ENCODE results near the gene PSEN1.

The PSEN1 gene

DNA sequence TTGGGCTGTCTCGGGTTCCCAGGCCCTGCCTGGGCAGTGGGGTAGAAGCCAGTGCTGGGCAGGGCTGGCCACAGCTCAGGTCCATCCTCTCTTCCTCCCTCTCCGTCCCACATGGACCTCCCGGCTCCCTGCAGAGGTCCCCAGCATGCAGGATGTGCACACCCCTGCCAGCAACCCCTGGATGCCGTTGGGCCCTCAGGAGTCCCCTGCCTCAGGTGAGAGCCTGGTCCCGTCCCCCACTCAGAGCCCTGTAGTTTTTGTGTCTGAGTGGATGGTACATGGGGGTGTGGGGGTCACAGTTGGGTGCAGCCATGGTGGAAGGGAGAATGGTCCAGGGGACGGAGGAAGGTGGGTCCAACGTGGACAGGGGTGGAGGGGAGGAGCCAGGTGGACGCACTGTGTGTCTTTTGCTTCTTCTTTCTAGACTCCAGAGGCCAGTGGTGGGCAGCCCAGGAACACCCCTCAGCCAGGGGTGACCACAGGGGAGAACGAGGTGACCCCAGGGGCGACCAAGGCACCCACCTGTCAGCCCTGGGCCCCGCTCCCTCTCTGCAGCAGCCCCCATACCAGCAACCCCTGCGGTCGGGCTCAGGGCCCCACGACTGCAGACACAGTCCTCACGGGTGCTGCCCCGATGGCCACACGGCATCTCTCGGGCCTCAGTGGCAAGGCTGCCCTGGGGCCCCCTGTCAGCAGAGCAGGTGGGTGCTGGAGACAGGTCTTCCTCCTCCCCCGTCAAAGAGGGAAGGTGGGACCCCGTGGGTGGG, 122.7 kb downstream of the PSEN1 start:
- H3K27me3 ChIP-seq (ENCODE audit: control insufficient read depth in 1 of 2, insufficient read depth in 2 of 2, low read length in 2 of 2): no peaks in the 10 kb centered on the region
- H3K27ac ChIP-seq (ENCODE audit: low read depth, low read length): no peak overlapping the region
- no peaks in the 10 kb centered on the region for H3K36me3 ChIP-seq (ENCODE audit: insufficient read depth, low read length)
- no peak overlapping the region for H3K4me3 ChIP-seq (ENCODE audit: low read depth in 1 of 2, low read length in 2 of 2)
- H3K9ac ChIP-seq (ENCODE audit: low read length): no peak overlapping the region
- H3K4me1 ChIP-seq (ENCODE audit: insufficient read depth, low read length): no peaks in the 10 kb centered on the region
- H3K9me3 ChIP-seq (ENCODE audit: low read length): no peaks in the 10 kb centered on the region

DNA sequence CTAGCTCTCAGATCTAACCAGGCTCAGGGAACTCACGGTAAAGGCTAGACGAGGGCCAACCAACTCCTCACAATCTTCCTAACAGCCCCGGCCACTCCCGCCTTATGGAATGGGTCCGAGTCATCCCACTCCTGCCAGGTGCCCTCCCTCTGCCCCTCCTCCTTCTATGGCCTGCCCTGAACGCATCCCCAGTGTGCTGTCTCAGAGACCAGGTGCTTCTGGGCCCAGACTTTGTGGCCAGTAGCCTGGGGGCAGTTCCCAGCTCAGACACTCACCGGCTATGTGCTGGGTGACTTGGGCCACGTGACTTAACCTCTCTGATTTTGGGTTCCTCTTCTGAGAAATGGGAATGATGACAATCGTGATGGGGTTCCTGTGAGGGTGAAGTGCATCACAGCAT, 123.5 kb downstream of the PSEN1 start:
- H3K9me3 ChIP-seq (ENCODE audit: low read length): no peaks in the 10 kb centered on the region
- no peaks in the 10 kb centered on the region for H3K4me1 ChIP-seq (ENCODE audit: insufficient read depth, low read length)
- no peak overlapping the region for H3K4me3 ChIP-seq (ENCODE audit: low read depth in 1 of 2, low read length in 2 of 2)
- H3K36me3 ChIP-seq (ENCODE audit: insufficient read depth, low read length): no peaks in the 10 kb centered on the region
- no peak overlapping the region for H3K9ac ChIP-seq (ENCODE audit: low read length)
- no peak overlapping the region for H3K27ac ChIP-seq (ENCODE audit: low read depth, low read length)
- H3K27me3 ChIP-seq (ENCODE audit: control insufficient read depth in 1 of 2, insufficient read depth in 2 of 2, low read length in 2 of 2): no peaks in the 10 kb centered on the region

DNA sequence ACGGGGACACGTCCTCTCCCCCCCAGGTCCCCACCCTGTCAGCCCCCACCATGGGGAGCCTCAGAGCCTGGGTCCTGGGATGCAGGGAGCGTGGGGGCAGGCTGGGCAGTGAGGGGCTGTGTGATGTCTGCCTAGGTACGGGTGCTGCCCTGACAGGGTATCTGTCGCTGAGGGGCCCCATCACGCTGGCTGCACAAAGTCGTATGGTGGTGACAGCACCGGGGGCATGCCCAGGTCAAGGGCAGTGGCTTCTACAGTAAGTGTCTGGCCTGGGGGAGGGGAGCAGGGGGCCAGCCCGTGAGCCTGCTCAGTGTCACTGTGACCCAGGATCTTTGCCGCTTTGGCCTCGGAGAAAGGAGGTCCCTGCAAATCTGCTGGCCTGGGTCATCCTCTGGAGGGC, 124.3 kb downstream of the PSEN1 start:
- Histone ChIP-seq H3K4me3 (ENCODE audit: low read depth in 1 of 2, low read length in 2 of 2) (no peak overlapping the region), H3K27ac (ENCODE audit: low read depth, low read length) (no peak overlapping the region), H3K36me3 (ENCODE audit: insufficient read depth, low read length) (no peaks in the 10 kb centered on the region), H3K9me3 (ENCODE audit: low read length) (no peaks in the 10 kb centered on the region), H3K9ac (ENCODE audit: low read length) (no peak overlapping the region), H3K4me1 (ENCODE audit: insufficient read depth, low read length) (no peaks in the 10 kb centered on the region), H3K27me3 (ENCODE audit: control insufficient read depth in 1 of 2, insufficient read depth in 2 of 2, low read length in 2 of 2) (no peaks in the 10 kb centered on the region)

DNA sequence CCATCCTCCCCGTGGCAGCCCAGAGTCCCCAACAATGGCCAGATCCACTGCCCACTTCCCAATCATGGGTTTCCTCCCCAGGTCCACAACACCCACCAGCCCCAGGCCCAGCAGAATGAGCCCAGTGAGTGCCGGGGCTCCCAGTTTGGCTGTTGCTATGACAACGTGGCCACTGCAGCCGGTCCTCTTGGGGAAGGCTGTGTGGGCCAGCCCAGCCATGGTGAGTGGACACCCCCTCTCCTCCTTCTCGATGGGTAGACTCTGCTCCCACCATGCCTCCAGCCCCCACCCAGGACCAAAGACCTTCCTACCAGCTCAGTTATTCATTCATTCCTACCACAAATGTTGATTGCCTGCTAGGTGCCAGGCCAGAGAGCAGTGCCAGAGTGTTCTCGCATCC, 124.8 kb downstream of the PSEN1 start:
- H3K27ac ChIP-seq (ENCODE audit: low read depth, low read length): no peak overlapping the region
- H3K27me3 ChIP-seq (ENCODE audit: control insufficient read depth in 1 of 2, insufficient read depth in 2 of 2, low read length in 2 of 2): no peaks in the 10 kb centered on the region
- no peaks in the 10 kb centered on the region for H3K9me3 ChIP-seq (ENCODE audit: low read length)
- H3K9ac ChIP-seq (ENCODE audit: low read length): no peak overlapping the region
- H3K4me3 ChIP-seq (ENCODE audit: low read depth in 1 of 2, low read length in 2 of 2): no peak overlapping the region
- no peaks in the 10 kb centered on the region for H3K4me1 ChIP-seq (ENCODE audit: insufficient read depth, low read length)
- H3K36me3 ChIP-seq (ENCODE audit: insufficient read depth, low read length): no peaks in the 10 kb centered on the region

DNA sequence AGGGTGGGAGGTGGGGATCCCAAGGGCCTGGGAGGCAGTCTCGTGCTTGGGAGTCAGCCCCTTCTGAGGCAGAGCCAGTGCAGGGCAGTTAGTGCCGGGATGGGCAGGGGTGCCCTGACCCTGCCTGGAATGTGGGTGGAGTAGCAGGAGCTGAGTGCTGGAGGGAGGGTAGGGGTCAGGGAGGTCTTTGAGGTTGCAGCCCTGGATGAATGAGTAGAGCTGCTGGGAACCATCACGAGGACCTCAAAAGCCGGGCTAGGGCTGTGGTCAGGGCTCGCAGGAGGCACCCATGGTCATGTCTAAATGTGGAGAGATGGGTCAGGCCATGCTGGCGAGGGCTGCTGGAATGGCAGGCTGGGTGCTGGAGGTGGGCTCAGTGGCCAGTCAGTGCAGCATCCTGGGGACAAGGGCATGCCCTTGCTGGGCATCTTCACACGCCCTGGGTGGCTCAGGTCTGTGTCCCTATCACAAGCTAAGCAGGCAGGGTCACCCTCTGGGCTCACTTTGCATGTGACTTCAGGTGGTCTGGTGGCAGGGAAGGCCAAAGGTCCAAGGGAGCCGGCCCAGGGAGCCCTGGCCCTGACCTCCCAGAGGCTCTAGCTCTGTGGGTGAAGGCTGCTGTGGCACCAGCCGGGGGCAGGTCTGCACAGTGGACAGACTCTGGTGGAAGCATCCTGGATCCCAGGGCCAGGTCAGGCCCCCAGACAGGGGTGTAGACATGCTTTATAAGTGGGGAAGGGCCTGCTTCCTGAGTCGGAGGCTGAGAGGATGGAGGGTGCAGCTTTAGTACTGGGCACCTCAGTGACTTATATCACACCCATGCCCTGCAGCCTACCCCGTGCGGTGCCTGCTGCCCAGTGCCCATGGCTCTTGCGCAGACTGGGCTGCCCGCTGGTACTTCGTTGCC, 125.5 kb downstream of the PSEN1 start:
- no peak overlapping the region for H3K4me3 ChIP-seq (ENCODE audit: low read depth in 1 of 2, low read length in 2 of 2)

DNA sequence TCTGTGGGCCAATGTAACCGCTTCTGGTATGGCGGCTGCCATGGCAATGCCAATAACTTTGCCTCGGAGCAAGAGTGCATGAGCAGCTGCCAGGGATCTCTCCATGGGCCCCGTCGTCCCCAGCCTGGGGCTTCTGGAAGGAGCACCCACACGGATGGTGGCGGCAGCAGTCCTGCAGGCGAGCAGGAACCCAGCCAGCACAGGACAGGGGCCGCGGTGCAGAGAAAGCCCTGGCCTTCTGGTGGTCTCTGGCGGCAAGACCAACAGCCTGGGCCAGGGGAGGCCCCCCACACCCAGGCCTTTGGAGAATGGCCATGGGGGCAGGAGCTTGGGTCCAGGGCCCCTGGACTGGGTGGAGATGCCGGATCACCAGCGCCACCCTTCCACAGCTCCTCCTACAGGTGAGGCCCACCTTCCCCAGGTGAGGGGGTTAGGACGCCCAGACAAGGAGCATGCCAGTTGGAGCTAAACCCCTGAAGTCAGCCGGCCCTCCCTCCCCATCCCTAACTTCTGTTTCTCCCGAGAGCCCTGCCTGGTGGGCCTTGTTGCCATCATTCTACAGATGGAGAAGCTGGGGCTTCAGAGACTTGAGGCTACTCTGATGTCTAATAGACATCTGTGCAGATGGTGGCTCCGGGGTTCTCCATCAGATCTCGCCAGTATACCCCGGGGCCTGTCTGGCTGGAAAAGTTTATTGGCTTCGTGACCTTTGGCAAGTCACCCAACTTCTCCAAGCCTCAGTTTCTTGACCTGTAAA, 126.3 kb downstream of the PSEN1 start:
- Histone ChIP-seq H3K4me3 (ENCODE audit: low read depth in 1 of 2, low read length in 2 of 2) (no peak overlapping the region), H3K36me3 (ENCODE audit: insufficient read depth, low read length) (no peaks in the 10 kb centered on the region), H3K9ac (ENCODE audit: low read length) (no peak overlapping the region), H3K27ac (ENCODE audit: low read depth, low read length) (no peak overlapping the region), H3K27me3 (ENCODE audit: control insufficient read depth in 1 of 2, insufficient read depth in 2 of 2, low read length in 2 of 2) (no peaks in the 10 kb centered on the region), H3K9me3 (ENCODE audit: low read length) (no peaks in the 10 kb centered on the region), H3K4me1 (ENCODE audit: insufficient read depth, low read length) (no peaks in the 10 kb centered on the region)

More for the DNA sequence above, 125.5 kb downstream of the PSEN1 start:
- no peaks in the 10 kb centered on the region for H3K36me3 ChIP-seq (ENCODE audit: insufficient read depth, low read length)
- H3K27ac ChIP-seq (ENCODE audit: low read depth, low read length): no peak overlapping the region
- no peak overlapping the region for H3K9ac ChIP-seq (ENCODE audit: low read length)
- H3K27me3 ChIP-seq (ENCODE audit: control insufficient read depth in 1 of 2, insufficient read depth in 2 of 2, low read length in 2 of 2): no peaks in the 10 kb centered on the region
- H3K9me3 ChIP-seq (ENCODE audit: low read length): no peaks in the 10 kb centered on the region
- H3K4me1 ChIP-seq (ENCODE audit: insufficient read depth, low read length): no peaks in the 10 kb centered on the region

DNA sequence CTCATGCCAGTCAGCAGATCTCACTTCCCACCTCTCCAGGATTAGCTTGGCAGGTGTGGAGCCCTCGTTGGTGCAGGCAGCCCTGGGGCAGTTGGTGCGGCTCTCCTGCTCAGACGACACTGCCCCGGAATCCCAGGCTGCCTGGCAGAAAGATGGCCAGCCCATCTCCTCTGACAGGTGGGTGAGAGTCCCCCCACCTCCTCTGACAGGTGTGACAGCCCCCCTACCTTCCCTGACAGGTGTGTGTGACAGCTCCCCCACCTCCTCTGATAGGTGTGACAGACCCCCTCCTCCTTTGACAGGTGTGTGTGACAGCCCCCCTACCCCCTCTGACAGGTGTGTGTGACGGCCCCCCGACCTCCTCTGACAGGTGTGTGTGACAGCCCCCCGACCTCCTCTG, 127.3 kb downstream of the PSEN1 start:
- H3K27me3 ChIP-seq (ENCODE audit: control insufficient read depth in 1 of 2, insufficient read depth in 2 of 2, low read length in 2 of 2): no peaks in the 10 kb centered on the region
- H3K4me1 ChIP-seq (ENCODE audit: insufficient read depth, low read length): no peaks in the 10 kb centered on the region
- H3K9ac ChIP-seq (ENCODE audit: low read length): no peak overlapping the region
- H3K4me3 ChIP-seq (ENCODE audit: low read depth in 1 of 2, low read length in 2 of 2): no peak overlapping the region
- H3K9me3 ChIP-seq (ENCODE audit: low read length): no peaks in the 10 kb centered on the region
- H3K36me3 ChIP-seq (ENCODE audit: insufficient read depth, low read length): no peaks in the 10 kb centered on the region
- H3K27ac ChIP-seq (ENCODE audit: low read depth, low read length): no peak overlapping the region

DNA sequence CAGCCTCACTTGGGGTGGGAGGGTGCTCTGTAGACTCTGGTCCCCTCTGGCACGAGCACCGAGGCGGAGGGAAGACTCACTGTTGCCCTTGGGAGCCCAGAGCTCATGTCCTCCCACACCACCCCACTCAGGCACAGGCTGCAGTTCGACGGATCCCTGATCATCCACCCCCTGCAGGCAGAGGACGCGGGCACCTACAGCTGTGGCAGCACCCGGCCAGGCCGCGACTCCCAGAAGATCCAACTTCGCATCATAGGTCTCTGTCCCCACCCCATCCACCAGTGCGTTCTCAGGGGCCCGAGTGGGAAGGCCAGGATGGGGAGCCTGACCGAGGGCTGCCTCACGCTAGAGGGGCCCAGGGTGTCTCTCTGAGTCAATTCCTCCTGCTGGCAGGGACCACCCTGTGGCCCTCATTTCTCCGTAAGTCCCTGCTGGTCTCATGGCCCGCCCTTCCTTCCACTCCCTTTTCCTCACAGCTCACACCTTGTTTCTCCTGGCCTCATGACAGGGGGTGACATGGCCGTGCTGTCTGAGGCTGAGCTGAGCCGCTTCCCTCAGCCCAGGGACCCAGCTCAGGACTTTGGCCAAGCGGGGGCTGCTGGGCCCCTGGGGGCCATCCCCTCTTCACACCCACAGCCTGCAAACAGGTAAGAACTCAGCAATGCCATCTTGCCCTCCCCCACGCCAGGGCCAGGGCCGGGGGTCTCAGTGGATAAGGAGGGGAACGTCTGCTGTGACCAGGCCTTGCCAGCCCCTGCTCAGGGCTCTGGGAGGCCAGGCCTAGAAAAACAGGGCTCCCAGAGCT, 128.0 kb downstream of the PSEN1 start:
- no peak overlapping the region for H3K4me3 ChIP-seq (ENCODE audit: low read depth in 1 of 2, low read length in 2 of 2)
- peaks cover 1% of the 10 kb centered on the region for H3K4me1 ChIP-seq (ENCODE audit: insufficient read depth, low read length)
- no peak overlapping the region for H3K27ac ChIP-seq (ENCODE audit: low read depth, low read length)
- no peaks in the 10 kb centered on the region for H3K27me3 ChIP-seq (ENCODE audit: control insufficient read depth in 1 of 2, insufficient read depth in 2 of 2, low read length in 2 of 2)
- H3K9ac ChIP-seq (ENCODE audit: low read length): no peak overlapping the region
- H3K9me3 ChIP-seq (ENCODE audit: low read length): no peaks in the 10 kb centered on the region
- no peaks in the 10 kb centered on the region for H3K36me3 ChIP-seq (ENCODE audit: insufficient read depth, low read length)

DNA sequence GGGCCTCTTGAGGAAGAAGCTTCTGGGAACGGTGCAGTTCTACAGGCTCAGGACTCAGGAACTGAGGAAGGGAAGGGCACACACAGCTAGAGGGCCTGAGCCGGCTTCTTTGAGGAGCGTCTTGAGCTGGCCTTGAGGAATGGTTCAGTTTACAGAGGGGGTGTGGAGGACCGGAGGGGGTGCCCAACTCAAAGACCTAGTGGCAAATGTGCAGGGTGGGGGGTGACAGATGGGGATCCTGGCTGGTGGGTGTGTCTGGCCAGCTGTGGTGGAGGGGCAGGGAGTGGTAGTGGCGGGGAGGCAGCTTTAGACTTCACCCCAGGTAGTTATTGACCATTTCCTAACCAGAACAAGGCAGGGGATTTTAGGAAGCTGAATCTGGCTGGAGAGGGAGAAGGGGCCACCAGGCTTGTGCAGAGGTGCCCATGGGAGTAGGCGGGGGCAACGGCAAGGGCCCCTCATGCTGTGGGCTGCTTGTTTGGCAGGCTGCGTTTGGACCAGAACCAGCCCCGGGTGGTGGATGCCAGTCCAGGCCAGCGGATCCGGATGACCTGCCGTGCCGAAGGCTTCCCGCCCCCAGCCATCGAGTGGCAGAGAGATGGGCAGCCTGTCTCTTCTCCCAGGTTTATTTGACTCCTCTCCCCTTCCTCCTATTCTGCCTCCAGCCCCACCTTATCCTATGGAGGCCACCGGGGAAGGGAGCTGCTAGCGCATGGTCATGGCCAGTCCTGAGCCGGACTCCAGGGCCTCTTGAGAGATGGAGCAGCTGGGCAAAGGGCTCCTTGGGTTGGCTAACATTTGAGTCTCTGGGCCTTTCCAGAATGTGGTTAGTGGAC, 128.8 kb downstream of the PSEN1 start:
- no peaks in the 10 kb centered on the region for H3K9me3 ChIP-seq (ENCODE audit: low read length)
- H3K27me3 ChIP-seq (ENCODE audit: control insufficient read depth in 1 of 2, insufficient read depth in 2 of 2, low read length in 2 of 2): no peaks in the 10 kb centered on the region
- H3K27ac ChIP-seq (ENCODE audit: low read depth, low read length): no peak overlapping the region
- H3K4me3 ChIP-seq (ENCODE audit: low read depth in 1 of 2, low read length in 2 of 2): no peak overlapping the region
- H3K9ac ChIP-seq (ENCODE audit: low read length): no peak overlapping the region
- H3K36me3 ChIP-seq (ENCODE audit: insufficient read depth, low read length): no peaks in the 10 kb centered on the region
- peaks cover 8% of the 10 kb centered on the region for H3K4me1 ChIP-seq (ENCODE audit: insufficient read depth, low read length)

DNA sequence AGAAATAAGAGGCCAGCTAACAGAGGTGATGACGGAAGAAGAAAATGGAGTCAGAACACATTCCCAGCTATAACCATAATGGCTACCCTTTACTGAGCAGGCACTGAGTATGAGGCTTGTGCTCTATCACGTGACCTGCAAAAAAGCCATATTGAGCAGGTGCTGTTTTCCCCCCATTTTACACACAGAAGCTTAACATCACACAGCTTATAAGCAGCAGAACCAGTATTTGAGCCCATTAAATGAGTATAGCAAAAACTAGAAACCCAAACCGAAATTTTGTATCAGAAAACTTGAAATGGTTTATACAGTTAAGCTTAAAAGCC, 129.4 kb downstream of the PSEN1 start:
- H3K9ac ChIP-seq (ENCODE audit: low read length): no peak overlapping the region
- no peaks in the 10 kb centered on the region for H3K9me3 ChIP-seq (ENCODE audit: low read length)
- no peaks in the 10 kb centered on the region for H3K27me3 ChIP-seq (ENCODE audit: control insufficient read depth in 1 of 2, insufficient read depth in 2 of 2, low read length in 2 of 2)
- peaks cover 8% of the 10 kb centered on the region for H3K4me1 ChIP-seq (ENCODE audit: insufficient read depth, low read length)
- H3K36me3 ChIP-seq (ENCODE audit: insufficient read depth, low read length): no peaks in the 10 kb centered on the region
- no peak overlapping the region for H3K27ac ChIP-seq (ENCODE audit: low read depth, low read length)
- no peak overlapping the region for H3K4me3 ChIP-seq (ENCODE audit: low read depth in 1 of 2, low read length in 2 of 2)

Measured in muscle layer of colon (tissue), 2 donors.